DND-41 (cell line): ENCODE data around the gene USP22.

Experiments
- ATAC-seq: fragments of 200-7000 bp; cut with Tn5 transposase; 3 replicates; pipeline ENCODE4 v1.9.1; 2021; ENCODE audit warnings: low read depth; ENCODE audit not compliant: insufficient read depth
- DNase-seq: peaks from one replicate; pipeline ENCODE4 v3.0.0-alpha.2; 2020
- H2AFZ ChIP-seq: 2 replicates; pipeline ENCODE4 v1.6.0; 2012; ENCODE audit warnings: low read depth, low read length
- H3K27ac ChIP-seq: 2 replicates; pipeline ENCODE4 v1.5.1; 2012; ENCODE audit warnings: low read length, inconsistent platforms
- H3K27me3 ChIP-seq: fragments of 200-600 bp; sonication (generic); 2 replicates; pipeline ENCODE4 v1.6.0; 2012; ENCODE audit warnings: low read length, mild to moderate bottlenecking, inconsistent platforms; ENCODE audit not compliant: insufficient read depth, poor library complexity
- H3K36me3 ChIP-seq: 2 replicates; pipeline ENCODE4 v1.5.1; 2012; ENCODE audit warnings: low read length, inconsistent platforms; ENCODE audit not compliant: insufficient read depth
- H3K4me1 ChIP-seq: 2 replicates; pipeline ENCODE4 v1.5.1; 2012; ENCODE audit warnings: mild to moderate bottlenecking, low read length; ENCODE audit not compliant: insufficient read depth
- H3K4me2 ChIP-seq: 2 replicates; pipeline ENCODE4 v1.6.0; 2012; ENCODE audit warnings: mild to moderate bottlenecking, moderate library complexity, low read length, inconsistent platforms; ENCODE audit not compliant: insufficient read depth
- H3K4me3 ChIP-seq, 2 experiments: fragments of 200-600 bp in 1 of 2; shearing (Covaris generic) in 1 of 2; 2 replicates each; pipeline ENCODE4 v1.5.1; 2012 to 2016; ENCODE audit warnings: inconsistent platforms in 2 of 2, low read length in 2 of 2, mild to moderate bottlenecking in 2 of 2, low read depth in 1 of 2, moderate library complexity in 1 of 2
- H3K79me2 ChIP-seq: 2 replicates; pipeline ENCODE4 v1.6.0; 2012; ENCODE audit warnings: low read length, inconsistent platforms; ENCODE audit not compliant: insufficient read depth
- H3K9ac ChIP-seq: 2 replicates; pipeline ENCODE4 v1.6.0; 2012; ENCODE audit warnings: low read depth, mild to moderate bottlenecking, inconsistent platforms, low read length, moderate library complexity
- H3K9me3 ChIP-seq: 2 replicates; pipeline ENCODE4 v1.5.1; 2012; ENCODE audit warnings: low read length, moderate library complexity, mild to moderate bottlenecking, inconsistent platforms; ENCODE audit not compliant: insufficient read depth, severe bottlenecking
- H4K20me1 ChIP-seq: 2 replicates; pipeline ENCODE4 v1.6.0; 2012; ENCODE audit warnings: low read length; ENCODE audit not compliant: insufficient read depth
- EZH2 ChIP-seq: IDR thresholded peaks from 3 replicates; pipeline ENCODE4 v1.6.1; 2012; ENCODE audit warnings: borderline replicate concordance, low read depth, mild to moderate bottlenecking, moderate library complexity, low read length, inconsistent platforms; ENCODE audit not compliant: severe bottlenecking
- TF ChIP-seq, protein P1 (sequence below): IDR thresholded peaks from 2 replicates; pipeline ENCODE4 v1.5.1; 2012; ENCODE audit warnings: borderline replicate concordance, low read length, moderate library complexity, mild to moderate bottlenecking; ENCODE audit not compliant: poor library complexity, severe bottlenecking; ENCODE audit errors: extremely low read depth

Gene USP22

DNA sequence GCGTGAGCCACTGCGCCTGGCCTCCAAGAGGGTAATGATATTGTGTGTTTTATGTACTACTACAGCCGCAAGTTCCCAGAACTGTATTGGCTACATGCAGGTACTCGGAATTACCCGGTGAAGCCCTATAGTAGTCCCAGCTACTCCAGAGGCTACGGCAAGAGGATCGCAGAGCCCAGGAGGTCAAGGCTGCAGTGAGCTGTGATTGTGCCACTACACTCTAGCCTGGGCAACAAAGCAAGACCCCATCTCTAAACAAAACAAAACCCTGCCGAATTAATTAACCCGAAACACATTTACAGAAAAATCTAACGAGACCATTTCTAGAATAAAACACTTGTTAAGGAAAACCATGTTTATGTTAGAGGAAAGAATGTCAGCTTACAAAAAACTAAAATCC is 2.2 kb upstream of the USP22 start:
- Histone ChIP-seq H3K36me3 (peaks cover 10% of the 10 kb centered on the region), H3K4me3 (no peak overlapping the region), H4K20me1 (peaks cover 22% of the 10 kb centered on the region), H3K9me3 (no peaks in the 10 kb centered on the region), H3K27ac (no peak overlapping the region), H3K9ac (peak overlapping the region; percentile 97; the same call in 1 of the 2 replicates), H3K4me2 (no peak overlapping the region), H3K27me3 (no peaks in the 10 kb centered on the region), H3K4me1 (peaks cover 34% of the 10 kb centered on the region), H2AFZ (no peak overlapping the region), H3K79me2 (peaks cover 28% of the 10 kb centered on the region)
- ATAC-seq (no peak), DNase-seq (no peak)
- TF ChIP-seq, protein P1, sequence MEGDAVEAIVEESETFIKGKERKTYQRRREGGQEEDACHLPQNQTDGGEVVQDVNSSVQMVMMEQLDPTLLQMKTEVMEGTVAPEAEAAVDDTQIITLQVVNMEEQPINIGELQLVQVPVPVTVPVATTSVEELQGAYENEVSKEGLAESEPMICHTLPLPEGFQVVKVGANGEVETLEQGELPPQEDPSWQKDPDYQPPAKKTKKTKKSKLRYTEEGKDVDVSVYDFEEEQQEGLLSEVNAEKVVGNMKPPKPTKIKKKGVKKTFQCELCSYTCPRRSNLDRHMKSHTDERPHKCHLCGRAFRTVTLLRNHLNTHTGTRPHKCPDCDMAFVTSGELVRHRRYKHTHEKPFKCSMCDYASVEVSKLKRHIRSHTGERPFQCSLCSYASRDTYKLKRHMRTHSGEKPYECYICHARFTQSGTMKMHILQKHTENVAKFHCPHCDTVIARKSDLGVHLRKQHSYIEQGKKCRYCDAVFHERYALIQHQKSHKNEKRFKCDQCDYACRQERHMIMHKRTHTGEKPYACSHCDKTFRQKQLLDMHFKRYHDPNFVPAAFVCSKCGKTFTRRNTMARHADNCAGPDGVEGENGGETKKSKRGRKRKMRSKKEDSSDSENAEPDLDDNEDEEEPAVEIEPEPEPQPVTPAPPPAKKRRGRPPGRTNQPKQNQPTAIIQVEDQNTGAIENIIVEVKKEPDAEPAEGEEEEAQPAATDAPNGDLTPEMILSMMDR = no peak
- TF ChIP-seq EZH2 = no peak

DNA sequence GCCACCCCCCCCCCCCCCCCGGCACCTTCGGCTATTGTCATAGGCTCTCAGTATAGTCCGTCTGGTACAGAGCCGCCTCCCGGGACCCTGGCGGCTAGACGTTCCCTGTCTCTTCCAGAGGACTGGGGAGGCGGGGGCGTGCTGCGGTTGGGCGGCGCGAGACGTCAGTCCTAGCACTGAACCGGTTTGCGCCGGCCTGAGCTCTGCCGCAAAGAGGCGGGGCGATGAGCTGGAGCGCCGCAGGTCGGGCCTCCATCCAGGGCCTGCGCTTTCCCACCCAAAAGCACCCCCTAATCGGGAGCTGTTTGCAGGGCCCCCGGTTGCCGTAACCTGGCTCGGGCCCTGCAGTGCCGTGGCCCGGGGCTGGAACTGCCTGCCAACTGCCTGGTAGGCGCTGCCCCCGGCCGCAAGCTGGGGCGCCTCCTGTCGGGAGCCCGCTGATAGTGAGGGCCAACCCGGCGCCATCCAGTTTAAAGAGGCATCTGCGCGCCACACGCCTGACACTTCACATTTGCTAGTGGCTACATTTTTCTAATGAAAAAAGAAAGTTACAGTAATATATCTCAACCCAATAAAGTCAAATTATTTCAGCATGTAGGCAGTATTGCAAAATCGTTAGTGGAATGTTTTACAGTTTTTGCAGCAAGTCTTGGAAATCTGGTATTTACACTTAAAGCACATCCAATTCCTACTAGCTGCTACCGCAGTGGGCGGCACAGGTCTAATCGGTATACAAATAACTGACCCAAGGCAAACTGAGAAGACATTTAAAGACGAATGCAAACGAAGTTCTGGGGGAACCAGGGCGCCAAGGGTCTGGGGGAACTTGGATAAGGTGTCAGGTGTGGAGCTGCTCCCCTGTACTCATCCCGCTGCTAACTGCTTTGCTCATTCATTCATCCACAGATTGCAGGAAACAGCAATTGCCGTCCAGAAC is 753 bp upstream of the USP22 start:
- Histone ChIP-seq H3K27me3 (no peaks in the 10 kb centered on the region), H3K4me2 (peak overlapping the region; percentile 78), H3K9ac (peak overlapping the region; percentile 97), H3K79me2 (peaks cover 42% of the 10 kb centered on the region), H4K20me1 (peaks cover 36% of the 10 kb centered on the region), H3K27ac (peak overlapping the region; percentile 99), H2AFZ (peak overlapping the region; percentile 97), H3K36me3 (peaks cover 23% of the 10 kb centered on the region), H3K4me3 (peak overlapping the region; percentile 35 to 71; a peak in 3 of 4 replicates), H3K9me3 (no peaks in the 10 kb centered on the region), H3K4me1 (peaks cover 46% of the 10 kb centered on the region)
- DNase-seq (peak; percentile 98), ATAC-seq (peak; percentile 92)
- no peak for TF ChIP-seq EZH2
- TF ChIP-seq, protein P1 = peak; percentile 79

DNA sequence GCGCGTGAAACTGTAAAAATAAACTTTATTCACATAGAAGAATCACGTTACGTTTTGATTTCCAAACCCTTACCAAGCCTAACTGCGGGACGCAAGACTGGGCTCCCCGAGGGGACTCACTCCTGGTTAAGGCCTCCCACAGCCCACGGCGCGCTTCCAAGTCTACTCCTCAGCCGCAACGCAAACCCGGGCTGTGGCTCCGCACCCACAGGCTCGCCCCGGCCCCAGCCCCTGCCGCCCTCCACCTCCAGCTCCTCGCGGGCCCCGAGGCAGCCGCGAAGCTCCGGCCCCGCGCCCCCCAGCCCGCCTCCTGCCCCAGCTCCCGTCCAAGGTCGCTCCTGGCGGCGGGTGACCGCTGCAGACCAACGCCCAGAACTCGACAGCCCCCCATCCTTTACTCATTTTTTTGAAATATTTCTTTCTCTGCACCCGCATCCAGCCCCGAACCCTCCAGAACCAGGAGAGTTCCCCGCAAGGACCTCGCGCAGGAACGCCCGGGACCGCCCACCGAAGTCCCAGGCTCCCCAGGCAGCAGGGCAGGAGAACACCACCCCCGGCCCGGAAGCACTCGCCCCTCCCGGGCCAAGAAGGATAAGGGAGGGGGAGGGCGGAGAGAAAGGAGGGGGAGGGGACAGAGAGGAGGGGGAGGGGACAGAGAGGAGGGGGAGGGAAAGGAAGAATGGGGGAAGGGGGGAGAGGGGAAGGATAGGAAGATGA is 912 bp downstream of the USP22 start:
- H3K79me2 ChIP-seq = peaks cover 59% of the 10 kb centered on the region
- peak overlapping the region; percentile 100 for H3K27ac ChIP-seq
- no peaks in the 10 kb centered on the region for H3K27me3 ChIP-seq
- peak overlapping the region; percentile 78 for H3K4me2 ChIP-seq
- peaks cover 38% of the 10 kb centered on the region for H3K36me3 ChIP-seq
- peaks cover 52% of the 10 kb centered on the region for H4K20me1 ChIP-seq
- DNase-seq (peak; percentile 86), ATAC-seq (peak; percentile 37)
- TF ChIP-seq EZH2 = no peak
- TF ChIP-seq, protein P1 = no peak
- peak overlapping the region; percentile 77; the same call in 1 of the 2 replicates for H2AFZ ChIP-seq
- no peaks in the 10 kb centered on the region for H3K9me3 ChIP-seq
- peak overlapping the region; percentile 94 to 95 for H3K4me3 ChIP-seq
- H3K4me1 ChIP-seq = peaks cover 62% of the 10 kb centered on the region
- peak overlapping the region; percentile 100 for H3K9ac ChIP-seq
